CD4-positive, alpha-beta memory T cell (primary cell): ENCODE measurements around the gene COMMD2. TPM values are rescaled to one million over a fixed set of nuclear protein-coding genes. Genes with fewer than 3 reads are reported as not detected.

Experiments used
- CTCF ChIA-PET: fragments of 350-600 bp; sonication (Branson Sonifier 250); formaldehyde crosslinking; loops from one replicate; lab custom pipeline; 2021; ENCODE audit warnings: inconsistent platforms; ENCODE audit not compliant: partially characterized antibody; lab: Charles Lee
- POLR2A ChIA-PET: fragments of 350-600 bp; sonication (Branson Sonifier 250); formaldehyde crosslinking; loops from one replicate; lab custom pipeline; 2021; ENCODE audit not compliant: partially characterized antibody; lab: Charles Lee
- DNase-seq, 5 donors: peaks; one replicate each; pipeline versions ENCODE4 v3.0.0 to v3.0.0-alpha.2; 2020 to 2022; ENCODE audit warnings: mixed read lengths in 1 of 5
- H3K27ac ChIP-seq: one replicate; pipeline ENCODE4 v1.7.0; 2013; ENCODE audit warnings: low read depth, low read length
- H3K27me3 ChIP-seq: 2 replicates; pipeline ENCODE4 v1.7.0; 2013; ENCODE audit warnings: mild to moderate bottlenecking, low read length, moderate library complexity; ENCODE audit not compliant: insufficient read depth
- H3K36me3 ChIP-seq: 2 replicates; pipeline ENCODE4 v1.7.0; 2013; ENCODE audit warnings: mild to moderate bottlenecking, low read length, moderate library complexity; ENCODE audit not compliant: insufficient read depth
- H3K4me1 ChIP-seq: 2 replicates; pipeline ENCODE4 v1.7.0; 2013; ENCODE audit warnings: mild to moderate bottlenecking, low read length, moderate library complexity; ENCODE audit not compliant: insufficient read depth
- H3K4me3 ChIP-seq, 2 donors: one replicate each; pipeline ENCODE4 v1.7.0; 2013; ENCODE audit warnings: low read length in 2 of 2, mild to moderate bottlenecking in 1 of 2
- H3K9me3 ChIP-seq, 2 donors: one replicate each; pipeline ENCODE4 v1.7.0; 2013; ENCODE audit warnings: low read length in 2 of 2, control low read depth in 1 of 2; ENCODE audit not compliant: control insufficient read depth in 1 of 2
- H3K27ac Mint-ChIP-seq, 7 donors: one replicate each; pipeline ENCODE4 v1.8.0; 2020 to 2021; ENCODE audit warnings: mixed read lengths in 7 of 7, mild to moderate bottlenecking in 6 of 7, inconsistent platforms in 3 of 7, moderate library complexity in 3 of 7
- H3K27me3 Mint-ChIP-seq, 2 donors: one replicate each; pipeline ENCODE4 v1.8.0; 2020 to 2021; ENCODE audit warnings: mixed read lengths in 2 of 2
- H3K36me3 Mint-ChIP-seq, 2 donors: one replicate each; pipeline ENCODE4 v1.8.0; 2020 to 2021; ENCODE audit warnings: mixed read lengths in 2 of 2, inconsistent platforms in 1 of 2, mild to moderate bottlenecking in 1 of 2
- H3K4me1 Mint-ChIP-seq, 4 donors: one replicate each; pipeline ENCODE4 v1.8.0; 2020 to 2021; ENCODE audit warnings: mixed read lengths in 4 of 4, mild to moderate bottlenecking in 1 of 4
- H3K4me3 Mint-ChIP-seq, 8 donors: one replicate each; pipeline ENCODE4 v1.8.0; 2020 to 2021; ENCODE audit warnings: mixed read lengths in 8 of 8, mild to moderate bottlenecking in 7 of 8, moderate library complexity in 6 of 8, inconsistent platforms in 3 of 8
- H3K9me3 Mint-ChIP-seq, 8 donors: one replicate each; pipeline ENCODE4 v1.8.0; 2020 to 2021; ENCODE audit warnings: mixed read lengths in 8 of 8, mild to moderate bottlenecking in 5 of 8, inconsistent platforms in 3 of 8, moderate library complexity in 1 of 8
- intact Hi-C: fragments of 100-400 bp; cut with micrococcal nuclease; formaldehyde crosslinking; loops from one replicate; pipeline ENCODE4 v1.15.1; 2023
- polyA plus RNA-seq, 2 donors: library from polyadenylated mRNA; unstranded; fragments of 300-500 nt; fragmentation: Illumina TruSeq; gene quantifications; one replicate each; pipeline ENCODE4 v1.2.3, GENCODE V29; 2021
- total RNA-seq, 2 experiments: library from RNA; stranded (reverse); gene quantifications; one replicate each; pipeline ENCODE4 v1.2.3, GENCODE V29; 2021

COMMD2 gene
- total RNA-seq, result 10 to 100 TPM; 38.0 to 44.7 TPM
- 10 to 100 TPM; 55.5 to 60.0 TPM for polyA plus RNA-seq

GRCh38 chr3:149752051-149752787 lies at the start of gene COMMD2:
TSS of gene COMMD2 (minus strand) at chr3:149752489. CDS start at chr3:149752444, 45 bp downstream.
- ChIA-PET POLR2A (interaction anchor here (0.6 to 3.2 kb wide), 10 partner anchors 15 to 1011 kb away, joined by 3 to 27 read pairs (median 5); partner anchors contain the start of genes HPS3, RNF13, SERP1 and SIAH2), CTCF (interaction anchor here (0.8 to 3.4 kb wide), 17 partner anchors 8 to 797 kb away, joined by 3 to 25 read pairs (median 3); partner anchors contain the start of gene RNF13)
- Mint-ChIP-seq H3K4me3 (peak within 1 kb of the TSS; percentile 94 to 98 (median 97)), H3K27me3 (no peaks in the 10 kb centered on the region), H3K9me3 (peaks cover 0 to 2% (median 0%) of the 10 kb centered on the region in 8 donors), H3K36me3 (peaks cover 25 to 35% of the 10 kb centered on the region in 2 donors), H3K27ac (peak within 1 kb of the TSS; percentile 86 to 98 (median 95)), H3K4me1 (peaks cover 17 to 55% (median 33%) of the 10 kb centered on the region in 4 donors)
- Histone ChIP-seq H3K4me1 (peaks cover 28% of the 10 kb centered on the region), H3K27me3 (no peaks in the 10 kb centered on the region), H3K9me3 (no peaks in the 10 kb centered on the region), H3K4me3 (peak within 1 kb of the TSS; percentile 42 to 85), H3K27ac (peak within 1 kb of the TSS; percentile 70), H3K36me3 (peaks cover 6% of the 10 kb centered on the region)
- intact Hi-C loops, result loop anchor here (1.0 to 10.0 kb wide), 4 partner anchors 61 to 666 kb away; partner anchors contain the start of genes HLTF, RNF13 and TSC22D2
- DNase-seq, result peak; percentile 67 to 71 (median 69)

- Mint-ChIP-seq H3K36me3 (no peaks in the 10 kb centered on the region), H3K9me3 (peaks cover 0 to 4% (median 0%) of the 10 kb centered on the region in 8 donors), H3K4me1 (peaks cover 0 to 4% (median under 1%) of the 10 kb centered on the region in 4 donors), H3K27me3 (peaks cover 8 to 18% of the 10 kb centered on the region in 2 donors), H3K27ac (no peak overlapping the region), H3K4me3 (no peak overlapping the region)
- no peaks in the 10 kb centered on the region for H3K27me3 ChIP-seq
- no peaks in the 10 kb centered on the region for H3K9me3 ChIP-seq
- no peak overlapping the region for H3K27ac ChIP-seq
- no peaks in the 10 kb centered on the region for H3K4me1 ChIP-seq
- no peaks in the 10 kb centered on the region for H3K36me3 ChIP-seq
- intact Hi-C loops, result loop anchor here (10.0 kb wide), 1 partner anchor 237 kb away; no protein-coding TSS in a partner anchor
- no peak overlapping the region for H3K4me3 ChIP-seq
- DNase-seq, result no peak
- ChIA-PET POLR2A (no interaction called here), CTCF (interaction anchor here (1.5 kb wide), 1 partner anchor 35 kb away, joined by 5 read pairs; no protein-coding TSS in a partner anchor)
Observed at GRCh38 chr3:149801639-149802038, 49.4 kb upstream of the COMMD2 start.

- Histone ChIP-seq H3K27ac (no peak overlapping the region), H3K36me3 (no peaks in the 10 kb centered on the region), H3K4me1 (no peaks in the 10 kb centered on the region), H3K27me3 (no peaks in the 10 kb centered on the region), H3K9me3 (no peaks in the 10 kb centered on the region), H3K4me3 (no peak overlapping the region)
- Mint-ChIP-seq H3K4me3 (no peak overlapping the region), H3K9me3 (peaks cover 0 to 4% (median 0%) of the 10 kb centered on the region in 8 donors), H3K36me3 (no peaks in the 10 kb centered on the region), H3K4me1 (no peaks in the 10 kb centered on the region), H3K27ac (no peak overlapping the region), H3K27me3 (peaks cover 8 to 18% of the 10 kb centered on the region in 2 donors)
- ChIA-PET POLR2A (no interaction called here), CTCF (interaction anchor here (1.5 kb wide), 1 partner anchor 35 kb away, joined by 5 read pairs; no protein-coding TSS in a partner anchor)
- intact Hi-C loops, result loop anchor here (10.0 kb wide), 1 partner anchor 236 kb away; no protein-coding TSS in a partner anchor
- no peak for DNase-seq
Observed at GRCh38 chr3:149801195-149801594, 48.9 kb upstream of the COMMD2 start.

- Mint-ChIP-seq H3K27ac (no peak overlapping the region), H3K4me1 (no peaks in the 10 kb centered on the region), H3K9me3 (peaks cover 0 to 4% (median 0%) of the 10 kb centered on the region in 8 donors), H3K36me3 (no peaks in the 10 kb centered on the region), H3K27me3 (peaks cover 6 to 17% of the 10 kb centered on the region in 2 donors), H3K4me3 (no peak overlapping the region)
- H3K36me3 ChIP-seq, result no peaks in the 10 kb centered on the region
- intact Hi-C loops, result loop anchor here (10.0 kb wide), 1 partner anchor 236 kb away; no protein-coding TSS in a partner anchor
- no peaks in the 10 kb centered on the region for H3K4me1 ChIP-seq
- no peaks in the 10 kb centered on the region for H3K27me3 ChIP-seq
- no peak overlapping the region for H3K4me3 ChIP-seq
- ChIA-PET POLR2A (no interaction called here), CTCF (interaction anchor here (1.0 to 1.5 kb wide), 2 partner anchors 7 to 34 kb away, joined by 3 to 5 read pairs; no protein-coding TSS in a partner anchor)
- H3K9me3 ChIP-seq, result no peaks in the 10 kb centered on the region
- no peak for DNase-seq
- H3K27ac ChIP-seq, result no peak overlapping the region
Observed at GRCh38 chr3:149800693-149801092, 48.4 kb upstream of the COMMD2 start.

- H3K27me3 Mint-ChIP-seq, result peaks cover 12 to 24% of the 10 kb centered on the region in 2 donors
- H3K4me3 Mint-ChIP-seq, result no peak overlapping the region
- H3K27ac Mint-ChIP-seq, result no peak overlapping the region
- Histone ChIP-seq H3K27ac (no peak overlapping the region), H3K9me3 (no peaks in the 10 kb centered on the region), H3K4me3 (no peak overlapping the region), H3K27me3 (peaks cover 4% of the 10 kb centered on the region), H3K36me3 (no peaks in the 10 kb centered on the region), H3K4me1 (no peaks in the 10 kb centered on the region)
- DNase-seq, result no peak
- intact Hi-C loops, result no loop called here
- CTCF ChIA-PET, result interaction anchor here (2.7 kb wide), 1 partner anchor 12 kb away, joined by 15 read pairs; no protein-coding TSS in a partner anchor
- H3K36me3 Mint-ChIP-seq, result no peaks in the 10 kb centered on the region
- no peaks in the 10 kb centered on the region for H3K4me1 Mint-ChIP-seq
- POLR2A ChIA-PET, result interaction anchor here (0.7 kb wide), 1 partner anchor 77 kb away, joined by 3 read pairs; no protein-coding TSS in a partner anchor
- peaks cover 0 to 4% (median 0%) of the 10 kb centered on the region in 8 donors for H3K9me3 Mint-ChIP-seq
Observed at GRCh38 chr3:149796026-149796425, 43.7 kb upstream of the COMMD2 start.

- H3K27me3 ChIP-seq, result peaks cover 11% of the 10 kb centered on the region
- Mint-ChIP-seq H3K27me3 (peaks cover 16 to 24% of the 10 kb centered on the region in 2 donors), H3K27ac (no peak within 1 kb of the TSS), H3K36me3 (no peaks in the 10 kb centered on the region), H3K4me1 (no peaks in the 10 kb centered on the region), H3K9me3 (peaks cover 0 to 3% (median 0%) of the 10 kb centered on the region in 8 donors), H3K4me3 (no peak within 1 kb of the TSS)
- ChIA-PET CTCF (interaction anchor here (1.2 to 3.2 kb wide), 2 partner anchors 16 to 22 kb away, joined by 5 to 19 read pairs; no protein-coding TSS in a partner anchor), POLR2A (no interaction called here)
- H3K27ac ChIP-seq, result no peak within 1 kb of the TSS
- no peak within 1 kb of the TSS for H3K4me3 ChIP-seq
- DNase-seq, result no peak
- intact Hi-C loops, result no loop called here
- H3K9me3 ChIP-seq, result no peaks in the 10 kb centered on the region
- H3K4me1 ChIP-seq, result no peaks in the 10 kb centered on the region
- no peaks in the 10 kb centered on the region for H3K36me3 ChIP-seq
Observed at GRCh38 chr3:149792452-149793270, 40.4 kb upstream of the COMMD2 start, which contains the start of gene ANKUB1. TSS of gene ANKUB1 (minus strand) at chr3:149792554. CDS start at chr3:149792366, 188 bp downstream.
